Measurements from ENCODE around the gene TNFAIP8.

DNA sequence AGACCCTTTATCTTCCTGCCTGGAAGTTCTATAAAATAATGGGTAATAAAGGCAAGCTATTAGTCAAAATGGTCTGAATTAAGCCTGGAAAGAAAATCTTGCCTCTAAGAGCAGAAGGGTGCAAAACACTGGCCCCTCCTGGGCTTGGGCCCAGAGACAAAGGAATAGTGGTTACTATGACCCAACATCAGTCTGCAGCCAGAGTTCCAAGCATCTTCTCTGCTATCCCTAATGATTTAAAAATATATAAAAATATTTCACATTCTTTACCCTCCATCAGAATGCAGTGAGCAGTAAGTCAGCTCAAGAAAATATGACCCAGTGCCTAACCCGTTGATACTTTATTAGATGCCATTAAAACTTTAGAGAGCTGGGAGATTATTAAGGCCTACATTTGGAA, 14.7 kb downstream of the TNFAIP8 start:
- TF ChIP-seq POLR2AphosphoS5 (IDR thresholded peaks at IDR 0.05; ENCODE audit: low read depth, low read length) (no peak), POLR2A (IDR thresholded peaks at IDR 0.05; ENCODE audit: low read depth, low read length) (no peak)
